M059J (cell line): Measurements from ENCODE around the gene OR4E1. TPM values are rescaled to one million over a fixed set of nuclear protein-coding genes. Genes with fewer than 3 reads are reported as not detected.
"Not testable (repeated sequence)": the region's sequence is repeated elsewhere in the genome, so short reads cannot be mapped to it uniquely, and the experiment has no call there.

Experiments used
- DNase-seq: peaks from one replicate; pipeline ENCODE4 v3.0.0-alpha.2; 2012; ENCODE audit warnings: low read depth
- total RNA-seq: library from RNA; depleted of rRNA; stranded (reverse); fragments of >200 nt; shearing (Covaris generic); gene quantifications from 2 replicates; pipeline ENCODE4 v1.2.3, GENCODE V29; 2014; rRNA removed

OR4E1 gene, protein sequence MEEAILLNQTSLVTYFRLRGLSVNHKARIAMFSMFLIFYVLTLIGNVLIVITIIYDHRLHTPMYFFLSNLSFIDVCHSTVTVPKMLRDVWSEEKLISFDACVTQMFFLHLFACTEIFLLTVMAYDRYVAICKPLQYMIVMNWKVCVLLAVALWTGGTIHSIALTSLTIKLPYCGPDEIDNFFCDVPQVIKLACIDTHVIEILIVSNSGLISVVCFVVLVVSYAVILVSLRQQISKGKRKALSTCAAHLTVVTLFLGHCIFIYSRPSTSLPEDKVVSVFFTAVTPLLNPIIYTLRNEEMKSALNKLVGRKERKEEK
- not detected in 2 replicates for total RNA-seq

DNA sequence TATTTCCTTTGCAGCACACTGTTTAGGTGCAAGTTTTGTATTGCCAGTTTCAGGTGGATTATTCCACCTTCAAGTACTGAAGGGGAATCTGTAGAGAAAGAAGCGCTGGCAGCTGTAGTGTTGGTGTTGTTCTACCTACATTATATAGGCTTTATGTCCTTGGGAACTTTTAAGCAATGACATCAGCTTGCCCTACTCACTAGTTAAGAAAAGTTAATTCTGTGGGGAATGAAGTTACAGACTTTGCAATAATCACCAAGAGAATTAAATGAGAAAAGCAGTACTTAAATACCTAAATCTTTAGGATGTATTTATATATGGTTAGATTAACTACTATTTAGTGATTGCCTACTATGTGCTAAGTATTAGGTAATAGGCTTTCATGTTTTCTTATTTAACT is at the start of gene OR4E1:
Gene OR4E1 (minus strand): TSS at position 101 of the 400 bp plus-strand sequence. CDS start 2,883 bp downstream, outside the sequence.
- DNase-seq = no peak

DNA sequence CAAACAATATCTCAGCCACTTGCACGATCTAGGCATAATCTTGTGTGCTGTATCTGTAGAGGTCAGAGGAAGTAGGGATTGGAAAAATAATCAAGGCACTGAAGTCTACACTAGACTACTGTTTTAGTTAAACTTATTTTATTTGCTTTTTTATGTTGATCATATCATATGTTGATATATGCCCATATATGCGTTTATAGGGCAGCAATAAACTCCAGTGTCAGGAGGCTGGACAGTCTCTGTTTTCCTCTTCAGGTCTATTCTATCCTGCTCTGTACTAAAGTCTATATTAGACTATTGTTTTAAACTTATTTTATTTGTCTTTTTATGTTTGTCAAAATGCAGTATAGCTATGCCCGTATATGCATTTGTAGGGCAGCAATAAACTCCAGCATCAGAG is 47.9 kb upstream of the OR4E1 start:
- DNase-seq = no peak

- DNase-seq = no peak
Observed at GRCh38 chr14:21719841-21720240, 46.2 kb upstream of the OR4E1 start.

GRCh38 chr14:21714318-21714929 is 40.8 kb upstream of the OR4E1 start:
- DNase-seq = no peak

DNA sequence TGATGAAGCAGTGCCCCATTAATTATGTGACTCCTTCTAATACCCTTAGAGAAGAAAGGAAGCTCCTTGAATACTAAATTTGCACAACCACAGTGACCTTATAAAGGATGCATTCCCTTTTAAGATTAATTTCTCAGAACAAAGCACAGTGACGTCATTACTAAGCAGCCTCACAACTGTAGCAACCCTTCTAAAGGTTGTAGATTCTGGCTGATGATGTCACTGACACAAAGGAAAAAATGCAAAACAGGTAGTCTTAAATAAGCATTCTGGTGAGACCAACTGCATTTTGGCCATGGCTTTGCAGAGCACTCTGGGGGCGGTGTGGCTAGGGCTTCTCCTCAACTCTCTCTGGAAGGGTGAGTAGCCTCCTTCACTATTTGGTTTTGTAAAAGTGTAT is 38.4 kb upstream of the OR4E1 start:
- no peak for DNase-seq

DNA sequence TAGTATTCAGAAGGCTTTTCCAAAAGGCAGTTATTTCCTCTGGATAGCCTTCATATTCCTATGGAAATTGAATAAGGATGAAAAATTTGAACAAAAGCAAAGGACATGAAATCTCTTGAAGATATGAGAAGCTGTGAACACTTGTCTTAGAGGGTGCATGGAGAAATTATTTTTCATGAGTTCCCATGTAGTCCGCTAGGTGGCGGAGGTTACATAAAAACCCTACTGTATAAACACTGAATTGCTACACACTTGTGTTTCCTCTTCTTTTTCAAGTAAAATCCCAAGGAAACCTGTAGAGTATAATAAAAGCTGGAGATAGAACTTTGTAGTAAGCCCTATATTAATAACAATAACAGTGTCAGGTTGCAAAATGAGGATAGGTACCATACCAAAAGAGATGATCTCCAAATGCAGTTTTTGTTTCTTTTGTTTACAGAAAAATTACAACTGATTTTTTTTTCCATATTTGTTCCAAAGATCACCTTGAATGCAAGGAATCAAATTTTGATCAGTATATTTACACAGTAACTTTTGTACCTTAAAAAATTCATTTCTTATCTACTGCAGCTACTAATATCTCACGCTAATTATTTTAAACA is 37.8 kb upstream of the OR4E1 start:
- DNase-seq = peak; percentile 12

GRCh38 chr14:21704338-21704737 is 30.7 kb upstream of the OR4E1 start:
- no peak for DNase-seq

DNA sequence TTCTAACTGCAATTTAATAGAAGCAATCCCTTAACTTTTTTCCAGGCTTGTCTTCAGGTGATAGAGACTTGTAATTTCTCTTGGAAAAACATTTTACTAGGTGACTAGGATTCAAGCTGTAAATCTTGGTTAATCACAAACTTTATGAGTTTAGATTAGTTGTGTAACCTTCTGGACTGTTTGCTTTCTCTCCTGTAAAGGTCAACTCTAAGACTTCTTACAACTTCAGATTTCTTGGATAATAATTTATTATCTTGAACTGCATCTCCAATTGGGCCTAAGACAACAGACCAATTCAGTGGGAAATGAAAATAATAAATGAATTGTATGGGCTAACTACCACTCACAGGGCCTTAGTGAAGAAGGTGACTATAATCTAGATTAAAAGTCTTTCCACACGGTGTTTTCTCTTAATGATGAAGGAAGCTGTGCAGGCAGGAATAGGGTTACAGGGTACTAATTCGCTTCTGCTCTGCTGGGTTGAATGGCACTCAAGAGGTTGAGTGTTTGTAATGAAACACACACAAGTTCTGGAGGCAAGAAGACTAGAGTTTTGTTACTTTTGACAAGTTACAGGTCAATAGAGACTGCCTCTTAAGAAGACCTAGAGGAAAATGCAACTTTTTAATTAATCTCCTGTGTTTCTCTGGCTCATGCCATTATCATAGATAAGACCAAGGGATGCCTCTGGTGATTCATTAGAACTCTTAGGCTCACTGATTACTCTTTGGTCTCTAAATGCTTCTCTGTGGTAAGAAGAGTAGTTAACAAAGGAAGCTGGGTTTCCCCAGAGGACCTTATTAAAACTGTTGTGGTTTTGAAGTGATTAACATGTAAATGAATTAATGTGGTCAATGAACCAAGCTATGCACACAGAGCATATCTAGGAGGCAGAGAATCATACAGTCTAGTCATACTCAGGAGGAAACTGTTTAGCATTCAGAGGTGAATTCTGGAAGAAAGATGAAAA is 30.0 kb upstream of the OR4E1 start:
- DNase-seq = no peak

- DNase-seq = no peak
Observed at GRCh38 chr14:21702316-21702715, 28.7 kb upstream of the OR4E1 start.

- no peak for DNase-seq
Observed at GRCh38 chr14:21699551-21699950, 25.9 kb upstream of the OR4E1 start.

DNA sequence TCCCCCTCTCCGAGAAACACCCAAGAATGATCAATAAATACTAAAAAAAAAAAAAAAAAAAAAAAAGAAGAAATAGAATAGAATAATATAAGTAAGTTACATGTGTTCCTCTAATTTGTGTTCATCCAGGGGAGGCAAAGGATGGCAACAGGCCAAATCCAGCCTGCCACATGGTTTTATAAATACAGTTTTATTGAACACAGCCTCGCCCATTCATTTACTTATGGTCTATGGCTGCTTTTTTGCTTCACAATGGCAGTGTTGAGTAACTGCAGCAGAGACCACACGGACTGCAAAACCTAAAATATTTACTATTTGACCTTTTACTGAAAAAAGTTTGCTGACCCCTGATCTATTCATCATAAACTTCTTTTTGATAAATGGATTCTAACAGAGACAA is 24.9 kb upstream of the OR4E1 start:
- DNase-seq = not testable (repeated sequence)

GRCh38 chr14:21697662-21698061 is 24.0 kb upstream of the OR4E1 start:
- DNase-seq = not testable (repeated sequence)

DNA sequence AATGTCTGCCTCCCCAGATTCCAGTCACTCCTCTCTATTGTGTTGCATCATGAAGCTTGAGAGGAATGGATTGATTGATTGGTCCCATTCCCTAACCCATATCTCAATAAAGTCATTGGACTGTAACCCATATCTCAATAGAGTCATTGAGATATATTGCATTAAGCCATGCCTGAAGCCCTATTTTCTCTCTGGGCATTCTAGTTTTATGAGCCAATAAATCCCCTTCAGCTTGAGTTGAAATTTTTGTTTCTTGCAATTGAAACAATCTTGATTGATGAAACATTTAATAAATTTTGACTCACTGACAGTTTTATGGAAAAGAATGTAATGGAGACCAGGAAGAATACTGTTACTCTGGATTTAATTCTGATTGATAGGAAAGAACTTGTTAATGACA is 20.8 kb upstream of the OR4E1 start:
- no peak for DNase-seq

GRCh38 chr14:21686468-21686867 is 12.8 kb upstream of the OR4E1 start:
- DNase-seq = no peak

DNA sequence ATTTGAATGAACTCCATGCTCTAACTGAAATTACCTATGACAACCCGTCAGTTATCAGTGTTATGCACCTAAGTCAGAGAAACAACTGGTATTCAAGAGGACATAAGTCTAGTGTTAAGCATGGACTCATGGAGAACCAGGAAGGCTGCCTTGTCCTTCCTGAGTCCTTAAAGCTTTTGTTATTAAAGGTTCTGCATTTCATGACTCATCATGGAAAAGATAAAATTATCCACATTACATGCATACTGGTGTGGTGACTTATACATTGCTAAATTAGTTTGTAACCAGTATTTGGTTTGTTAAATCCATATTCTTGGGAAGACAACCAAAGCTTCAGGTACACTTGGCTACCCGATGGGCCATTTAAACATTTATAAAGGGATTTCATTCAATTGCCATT is 6.5 kb upstream of the OR4E1 start:
- DNase-seq = no peak

DNA sequence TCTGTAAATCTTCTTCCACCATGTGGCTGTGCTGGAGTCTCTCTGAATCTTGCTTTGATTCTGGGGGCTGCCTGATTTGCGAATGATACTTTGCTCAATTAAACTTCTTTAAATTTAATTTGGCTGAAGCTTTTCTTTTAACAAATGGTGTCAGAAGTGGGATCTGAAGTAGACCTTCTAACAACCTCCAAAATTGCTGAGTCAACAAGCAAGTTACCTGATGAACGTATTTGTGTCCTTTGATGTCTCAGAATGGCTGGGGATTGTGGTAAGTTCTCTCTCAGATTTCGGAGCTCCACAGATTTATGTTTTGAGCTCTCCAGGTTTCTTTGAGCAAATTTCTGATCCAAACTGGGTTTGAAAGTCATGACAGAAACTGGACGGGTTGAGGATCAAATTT is 1.9 kb upstream of the OR4E1 start:
- DNase-seq = no peak

GRCh38 chr14:21672116-21672515 is 1.5 kb downstream of the OR4E1 start:
- no peak for DNase-seq

- DNase-seq = no peak
Observed at GRCh38 chr14:21671371-21671770, 2.2 kb downstream of the OR4E1 start.

GRCh38 chr14:21669284-21669683 is 4.3 kb downstream of the OR4E1 start:
- no peak for DNase-seq

DNA sequence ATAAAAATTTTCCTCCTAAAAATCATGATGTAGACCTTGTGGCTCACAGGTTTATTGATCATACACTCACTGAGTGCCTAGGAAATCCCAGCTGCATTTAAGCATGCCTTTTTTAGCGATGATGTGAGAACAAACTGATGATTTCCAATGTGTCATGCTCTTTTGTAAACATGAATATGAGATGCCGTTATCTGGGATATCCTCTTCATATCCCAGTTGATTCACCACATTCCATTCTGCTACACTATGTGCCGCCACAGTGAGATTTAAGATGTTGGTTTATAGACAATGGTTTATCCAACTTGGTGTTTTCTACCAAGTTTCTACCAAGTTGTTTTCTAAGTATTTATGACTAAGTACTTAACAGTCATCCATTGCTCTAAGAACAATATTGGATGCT is 5.2 kb downstream of the OR4E1 start:
- no peak for DNase-seq

DNA sequence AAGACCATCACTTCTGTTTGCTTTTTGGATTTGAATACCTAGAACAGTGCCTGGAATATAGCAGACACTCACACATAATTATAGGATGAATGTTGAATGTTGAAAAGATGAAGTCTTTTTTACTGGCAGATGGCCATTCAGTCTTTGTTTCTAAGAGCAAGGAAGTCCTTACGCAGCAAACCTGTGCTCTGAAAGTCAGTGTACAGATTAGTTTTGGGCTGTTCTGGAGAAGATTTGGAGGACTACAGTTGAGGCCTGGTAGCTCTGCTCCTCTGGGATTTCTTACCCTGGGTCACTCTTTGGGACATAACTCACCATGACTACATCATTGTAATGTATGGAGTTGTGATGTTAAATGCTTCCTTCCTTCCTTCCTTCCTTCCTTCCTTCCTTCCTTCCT is 16.6 kb downstream of the OR4E1 start:
- DNase-seq = no peak

DNA sequence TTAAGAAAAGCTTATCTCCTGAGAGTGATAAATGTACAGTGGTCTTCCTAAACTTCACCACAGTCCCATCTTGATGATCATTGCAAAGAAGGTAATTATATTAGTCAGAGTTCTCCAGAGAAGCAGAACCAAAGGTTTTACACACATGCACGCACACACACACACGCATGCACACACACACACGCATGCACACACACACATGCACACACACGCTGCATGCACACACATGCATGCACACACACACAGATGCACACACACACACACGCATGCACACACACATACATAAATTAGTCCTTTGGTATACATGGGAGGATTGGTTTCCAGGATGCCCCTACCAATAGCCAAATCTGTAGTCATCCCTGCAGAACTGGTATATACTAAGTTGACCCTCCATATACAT is 19.4 kb downstream of the OR4E1 start:
- DNase-seq = no peak
